HepG2 (cell line): ENCODE measurements around the gene VPREB1. TPM values are rescaled to one million over a fixed set of nuclear protein-coding genes. Genes with fewer than 3 reads are reported as not detected.
"Not testable (repeated sequence)": the region's sequence is repeated elsewhere in the genome, so short reads cannot be mapped to it uniquely, and the experiment has no call there.

Experiments used
- ATAC-seq: fragments of 200-7000 bp; cut with Tn5 transposase; 3 replicates; pipeline ENCODE4 v1.9.1; 2020; ENCODE audit warnings: mild to moderate bottlenecking, moderate library complexity
- BruUV-seq: library from RNA; stranded (reverse); fragments of 400-500 nt; replicated peaks from 2 replicates; lab custom pipeline; 2021; lab: Mats Ljungman, UMichigan
- CTCF ChIA-PET: fragments of 300-600 bp; formaldehyde crosslinking; extraction: SDS; loops from one replicate; lab custom pipeline; 2021; ENCODE audit warnings: low total read pairs, inconsistent platforms, low intra/inter-chr PET ratio; lab: Yijun Ruan, JAX
- POLR2A ChIA-PET: fragments of 350-600 bp; sonication (Branson Sonifier 250); formaldehyde crosslinking; loops from one replicate; lab custom pipeline; 2020; ENCODE audit warnings: antibody characterized with exemption, inconsistent platforms; lab: Yijun Ruan, JAX
- DNase-seq: peaks from one replicate; pipeline ENCODE4 v3.0.0-alpha.2; 2015; ENCODE audit warnings: low spot score
- FAIRE-seq: peaks from 3 replicates; lab custom pipeline; 2011; peaks lifted over from hg19 to GRCh38; lab: Jason Lieb, UNC
- H2AFZ ChIP-seq: one replicate; pipeline ENCODE4 v1.6.1; 2011; ENCODE audit warnings: low read length, inconsistent platforms
- H3K27ac ChIP-seq: fragments of 300-600 bp; 3 replicates; pipeline ENCODE4 v1.8.0; 2011; ENCODE audit warnings: mixed run types, mild to moderate bottlenecking, mixed read lengths, low read length, inconsistent platforms; ENCODE audit not compliant: insufficient read depth; ENCODE audit errors: extremely low read length
- H3K27me3 ChIP-seq, 2 experiments: fragments of 200-600 bp in 1 of 2; 2 replicates in 1 of 2; 3 replicates in 1 of 2; pipeline versions ENCODE4 v1.6.0 to v1.8.0; 2011; ENCODE audit warnings: low read length in 2 of 2, mild to moderate bottlenecking in 2 of 2, moderate library complexity in 2 of 2, inconsistent platforms in 1 of 2; ENCODE audit not compliant: insufficient read depth in 2 of 2, control insufficient read depth in 1 of 2
- H3K36me3 ChIP-seq, 2 experiments: fragments of 200-600 bp in 1 of 2; replicated peaks in 1 of 2; 2 replicates in 1 of 2; 3 replicates in 1 of 2; pipeline versions ENCODE4 v1.5.1 to v1.8.0; 2011; ENCODE audit warnings: low read length in 2 of 2, inconsistent platforms in 1 of 2; ENCODE audit not compliant: insufficient read depth in 2 of 2, control insufficient read depth in 1 of 2
- H3K4me1 ChIP-seq: 2 replicates; pipeline ENCODE4 v1.5.1; 2012; ENCODE audit warnings: low read length, inconsistent platforms; ENCODE audit not compliant: insufficient read depth
- H3K4me2 ChIP-seq: 2 replicates; pipeline ENCODE4 v1.6.0; 2011; ENCODE audit warnings: low read depth, low read length, inconsistent platforms
- H3K4me3 ChIP-seq, 3 experiments: fragments of 200-600 bp in 1 of 3; sonication (generic), shearing (Covaris generic) in 1 of 3; replicated peaks in 1 of 3; 2 replicates each; pipeline ENCODE4 v1.5.1; 2011 to 2016; ENCODE audit warnings: low read length in 3 of 3, inconsistent platforms in 2 of 3, low read depth in 2 of 3, mild to moderate bottlenecking in 2 of 3, control low read depth in 1 of 3, mixed read lengths in 1 of 3; ENCODE audit not compliant: insufficient read depth in 1 of 3
- H3K79me2 ChIP-seq: one replicate; pipeline ENCODE4 v1.6.1; 2011; ENCODE audit warnings: low read length, inconsistent platforms; ENCODE audit not compliant: insufficient read depth
- H3K9ac ChIP-seq: 2 replicates; pipeline ENCODE4 v1.6.0; 2011; ENCODE audit warnings: mild to moderate bottlenecking, low read depth, low read length, inconsistent platforms; ENCODE audit not compliant: insufficient read depth
- H3K9me3 ChIP-seq: 2 replicates; pipeline ENCODE4 v1.5.1; 2012; ENCODE audit warnings: mild to moderate bottlenecking, low read length
- H4K20me1 ChIP-seq: 2 replicates; pipeline ENCODE4 v1.6.0; 2011; ENCODE audit warnings: inconsistent platforms, mild to moderate bottlenecking, low read length, moderate library complexity; ENCODE audit not compliant: insufficient read depth
- NFE2L2 ChIP-seq: fragments of 150-350 bp; IDR thresholded peaks from 2 replicates; pipeline ENCODE4 v1.6.1; 2014; ENCODE audit warnings: low read length
- WGBS: methylation state at CpG from one replicate; pipeline ENCODE4 v1.1.6; 2017; ENCODE audit warnings: low lambda C conversion rate; 5-methylcytosine and 5-hydroxymethylcytosine counted together
- in situ Hi-C: cut with HindIII; loops from 2 replicates; pipeline ENCODE4 v1.10.0; 2017; ENCODE audit warnings: low pct_unique_long_range_greater_than_20kb; ENCODE audit not compliant: extremely low pct_ligation_motif_present
- intact Hi-C: fragments of 100-400 bp; cut with micrococcal nuclease; formaldehyde crosslinking; loops from one replicate; pipeline ENCODE4 v1.10.0; 2022; ENCODE audit not compliant: unreplicated experiment
- polyA plus RNA-seq, 8 experiments: library from polyadenylated mRNA; depleted of rRNA in 3 of 8; stranded (reverse) in 7 of 8; unstranded in 1 of 8; fragments of >200 nt; fragmentation: Illumina TruSeq in 4 of 8; extraction: Trizol in 4 of 8; gene quantifications; 2 replicates each; pipeline versions ENCODE4 v1.2.1 to v1.2.3, GENCODE V29; 2011 to 2016; ENCODE audit warnings: low read depth in 4 of 8, missing spikeins in 1 of 8, mixed read lengths in 1 of 8; ENCODE audit not compliant: insufficient read depth in 1 of 8
- total RNA-seq, 5 experiments: library from RNA; depleted of rRNA; stranded (reverse); fragments of >200 nt; fragmentation: Illumina TruSeq; extraction: Trizol; gene quantifications; 2 replicates each; pipeline ENCODE4 v1.2.3, GENCODE V29; 2016; ENCODE audit warnings: low read depth in 1 of 5

VPREB1 gene
- total and polyA plus RNA-seq, 2 of the 13 experiments (the other 11 are each of a cell fraction or from before 2014, with no cell fraction given), result not detected

- FAIRE-seq, H3K79me2 ChIP-seq, ATAC-seq, H3K9ac ChIP-seq, H3K36me3 ChIP-seq, DNase-seq, H3K4me3 ChIP-seq, CTCF ChIA-PET, H3K27ac ChIP-seq, BruUV-seq, H3K9me3 ChIP-seq, H3K27me3 ChIP-seq, H3K4me2 ChIP-seq, in situ Hi-C loops, H4K20me1 ChIP-seq, H3K4me1 ChIP-seq, intact Hi-C loops, H2AFZ ChIP-seq, POLR2A ChIA-PET: not testable (repeated sequence)
- 76% methylated on average over 3 of the region's 7 CpGs for WGBS
- TF ChIP-seq NFE2L2, result peak; percentile 58; the same call in 1 of the 2 replicates
Measured at GRCh38 chr22:22270036-22270676, 25.6 kb downstream of the VPREB1 start.

GRCh38 chr22:22277423-22277822 is 32.8 kb downstream of the VPREB1 start:
- H3K9me3 ChIP-seq, H4K20me1 ChIP-seq, H3K27me3 ChIP-seq, ATAC-seq, H3K9ac ChIP-seq, in situ Hi-C loops, H3K4me1 ChIP-seq, H3K4me3 ChIP-seq, H3K79me2 ChIP-seq, FAIRE-seq, CTCF ChIA-PET, BruUV-seq, H3K4me2 ChIP-seq, H3K27ac ChIP-seq, POLR2A ChIA-PET, DNase-seq, H3K36me3 ChIP-seq, H2AFZ ChIP-seq, intact Hi-C loops: not testable (repeated sequence)
- 84% methylated on average over 4 of the region's 4 CpGs for WGBS
